HG02678 (cell line): ENCODE measurements around the gene GRK3.
"Not testable (repeated sequence)": the region's sequence is repeated elsewhere in the genome, so short reads cannot be mapped to it uniquely, and the experiment has no call there.

ENCODE experiments used
- ATAC-seq: cut with Tn5 transposase; IDR thresholded peaks from one replicate; pipeline ENCODE4 v1.9.1; 2021; ENCODE audit warnings: mild to moderate bottlenecking, moderate library complexity; ENCODE audit not compliant: unreplicated experiment

GRK3 gene

DNA sequence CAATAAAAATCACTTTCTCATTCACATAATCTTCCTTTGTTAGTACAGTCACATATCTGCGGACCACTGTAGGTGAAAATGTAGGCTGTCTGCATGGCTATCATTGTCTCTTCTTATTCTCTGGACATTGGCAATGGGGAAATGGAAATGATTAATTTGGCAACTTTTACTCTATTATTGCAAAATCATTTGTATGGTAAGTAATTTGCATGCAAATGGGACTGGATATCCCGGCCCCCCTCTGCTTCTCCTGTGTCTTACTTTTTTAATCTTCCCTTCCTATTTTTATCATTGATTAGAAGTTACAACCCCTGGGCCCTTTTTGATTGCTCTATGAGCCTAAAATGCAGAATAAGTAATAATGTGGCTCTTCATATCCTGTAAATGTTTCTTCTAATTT lies 6.0 kb downstream of the GRK3 start:
- ATAC-seq: no peak

DNA sequence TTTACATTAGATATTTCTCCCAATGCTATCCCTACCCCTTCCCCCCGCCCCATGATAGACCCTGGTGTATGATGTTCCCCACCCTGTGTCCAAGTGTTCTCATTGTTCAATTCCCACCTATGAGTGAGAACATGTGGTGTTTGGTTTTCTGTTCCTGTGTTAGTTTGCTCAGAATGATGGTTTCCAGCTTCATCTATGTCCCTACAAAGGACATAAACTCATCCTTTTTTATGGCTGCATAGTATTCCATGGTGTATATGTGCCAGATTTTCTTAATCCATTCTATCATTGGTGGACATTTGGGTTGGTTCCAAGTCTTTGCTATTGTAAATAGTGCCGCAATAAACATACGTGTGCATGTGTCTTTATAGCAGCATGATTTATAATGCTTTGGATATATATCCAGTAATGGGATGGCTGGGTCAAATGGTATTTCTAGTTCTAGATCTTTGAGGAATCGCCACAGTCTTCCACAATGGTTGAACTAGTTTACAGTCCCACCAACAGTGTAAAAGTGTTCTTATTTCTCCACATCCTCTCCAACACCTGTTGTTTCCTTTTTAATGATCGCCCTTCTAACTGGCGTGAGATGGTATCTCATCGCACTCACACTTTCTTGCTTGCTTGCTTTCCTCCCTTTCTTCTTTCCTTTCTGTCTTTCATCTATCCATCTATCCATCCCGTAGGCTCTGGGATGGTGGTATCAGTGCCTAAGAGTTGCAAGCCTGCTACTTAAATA lies 7.7 kb downstream of the GRK3 start:
- ATAC-seq: not testable (repeated sequence)

DNA sequence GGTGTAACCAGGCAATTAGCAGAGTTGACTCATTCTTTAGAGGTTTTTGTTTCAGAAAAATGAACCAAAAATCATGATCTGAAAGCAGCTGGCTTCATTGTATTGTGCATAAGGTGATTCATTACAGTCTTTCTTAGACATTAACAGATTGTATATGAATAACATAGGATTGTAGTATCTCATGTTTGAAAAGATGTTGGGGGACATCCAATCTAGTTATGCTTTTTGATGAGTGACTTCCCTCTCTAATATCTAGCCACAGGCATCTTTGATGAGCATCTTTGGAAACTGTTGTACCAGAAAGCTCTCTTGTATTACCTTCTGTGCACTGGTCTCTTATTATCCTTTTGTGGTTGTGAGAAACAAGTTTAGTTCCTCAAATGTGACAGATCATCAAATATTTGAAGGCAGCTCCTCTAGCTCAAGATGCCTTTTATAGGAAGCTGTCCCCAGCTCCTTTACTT lies 8.3 kb downstream of the GRK3 start:
- ATAC-seq: peak; percentile 67

DNA sequence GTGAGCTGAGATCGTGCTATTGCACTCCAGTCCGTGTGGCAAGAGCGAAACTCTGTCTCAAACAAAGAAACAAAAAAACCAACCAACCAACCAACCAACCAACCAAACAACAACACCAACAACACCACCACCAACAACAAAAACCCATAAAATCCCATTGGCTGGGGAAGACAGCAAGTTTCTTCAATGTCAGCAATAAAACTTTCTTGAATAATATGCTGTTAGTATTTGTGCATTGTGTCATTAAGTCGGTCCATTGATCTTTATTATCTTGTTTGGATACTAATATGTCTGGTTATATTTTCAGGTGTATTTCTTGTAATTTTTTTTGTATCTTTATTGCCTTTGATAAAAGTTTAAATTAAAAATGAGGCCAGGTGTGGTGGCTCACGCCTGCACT lies 9.4 kb downstream of the GRK3 start:
- ATAC-seq: no peak

DNA sequence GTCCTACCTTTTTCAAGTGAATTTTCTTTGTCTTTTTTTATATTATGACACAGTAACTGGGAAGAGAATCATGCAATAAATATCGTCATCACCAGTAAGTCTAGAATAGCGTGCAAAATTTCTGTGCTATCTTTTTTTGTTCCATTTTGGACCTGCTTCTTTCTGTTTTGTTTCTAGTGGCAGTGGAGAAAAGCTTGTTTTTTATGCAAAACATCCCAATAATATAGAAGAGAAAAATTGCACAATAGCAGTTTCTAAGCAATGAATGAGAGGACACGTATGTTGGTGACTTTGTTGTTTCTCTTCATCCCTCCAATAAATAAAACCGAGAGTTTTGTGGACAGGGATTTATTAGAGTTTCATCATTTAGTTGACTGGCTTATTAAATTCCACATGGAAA lies 10.3 kb downstream of the GRK3 start:
- no peak for ATAC-seq

DNA sequence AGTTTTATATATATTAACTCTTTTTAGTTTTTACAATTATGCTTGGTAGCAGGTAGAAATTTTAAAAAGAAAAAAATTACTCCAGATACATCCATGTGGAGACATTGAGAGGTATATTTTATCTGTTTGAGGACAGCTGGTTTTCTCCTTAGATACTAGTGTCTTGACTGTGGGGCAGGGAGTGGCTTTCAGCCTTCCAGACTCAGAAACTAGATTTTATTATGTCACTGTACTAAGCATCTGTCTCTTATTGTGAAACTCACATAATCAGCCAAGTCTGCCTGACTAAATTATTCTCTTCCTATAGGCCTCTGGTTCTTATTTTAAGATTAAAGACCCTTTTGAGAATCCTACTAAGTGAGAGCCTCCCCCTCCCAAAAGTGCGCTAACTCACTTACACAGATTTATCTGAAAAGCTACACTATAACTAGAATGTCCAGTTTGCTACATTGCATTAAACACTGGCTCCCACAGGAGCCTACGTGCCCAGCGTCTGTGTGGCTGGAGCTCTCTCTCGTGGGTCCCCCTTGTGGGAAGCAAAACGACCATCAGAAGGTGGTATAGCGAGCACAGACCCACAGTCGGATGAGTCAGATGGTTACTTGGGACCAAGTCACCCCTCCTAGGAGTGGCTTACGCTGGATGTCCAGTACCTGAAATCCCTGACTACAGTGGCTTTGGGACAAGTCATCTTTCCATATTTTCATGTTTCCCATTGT lies 11.4 kb downstream of the GRK3 start:
- ATAC-seq: not testable (repeated sequence)

DNA sequence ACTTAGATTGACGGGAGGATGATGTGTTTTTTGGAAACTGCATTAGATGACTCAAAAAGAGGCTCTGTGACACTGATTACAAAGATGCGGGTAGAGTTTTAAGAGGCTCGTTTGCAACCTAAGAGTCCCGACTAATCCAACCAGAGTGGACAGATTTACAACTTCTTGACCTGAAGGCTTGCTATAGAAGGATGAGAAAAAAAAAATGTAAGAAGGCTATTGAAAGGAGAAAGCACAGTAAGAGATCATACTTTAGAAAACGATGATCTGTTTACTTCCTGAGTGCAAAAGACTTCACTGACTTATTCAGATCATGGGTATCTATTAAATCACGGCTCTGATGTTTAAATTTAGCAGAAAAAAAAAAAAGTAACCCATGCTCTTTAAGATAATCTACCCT lies 17.0 kb downstream of the GRK3 start:
- not testable (repeated sequence) for ATAC-seq

DNA sequence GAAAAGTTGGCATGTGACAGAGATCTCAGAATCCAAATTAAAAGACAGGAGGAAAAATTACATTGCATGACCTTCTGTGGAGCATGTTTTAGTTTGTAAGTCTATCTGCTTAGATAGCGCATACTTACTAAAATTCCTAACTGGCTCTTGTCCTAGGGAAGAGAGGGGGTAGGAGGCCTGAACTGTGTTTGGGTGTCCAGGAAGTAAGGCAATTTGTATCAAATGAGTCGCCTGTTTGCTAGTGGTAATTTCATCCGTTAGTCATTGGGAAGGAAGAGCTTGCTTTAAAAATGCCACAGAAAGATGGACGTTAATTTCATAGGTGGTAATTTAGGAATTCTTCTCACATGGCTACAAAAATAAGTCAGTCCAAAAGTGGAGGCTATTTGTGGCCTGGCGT lies 18.5 kb downstream of the GRK3 start:
- ATAC-seq: no peak

DNA sequence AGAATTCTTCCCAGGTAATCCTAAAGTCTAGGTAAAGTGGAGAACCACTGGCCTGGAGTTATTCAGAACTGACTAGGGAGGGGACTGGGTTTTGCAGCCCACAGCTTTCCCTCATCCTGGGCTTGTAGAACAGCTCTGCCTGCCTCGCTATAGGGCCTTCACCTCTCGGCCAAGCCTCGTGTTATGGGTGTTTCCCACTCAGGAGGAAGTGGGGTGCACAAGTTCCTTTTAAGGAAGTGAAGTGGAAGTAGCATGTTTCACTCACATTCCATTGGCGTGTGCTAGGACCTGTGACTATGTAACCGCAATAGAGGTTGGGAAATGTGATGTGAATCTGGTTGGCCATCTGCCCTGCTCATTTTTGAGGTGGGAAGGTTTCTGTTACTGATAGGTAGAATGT lies 20.5 kb downstream of the GRK3 start:
- not testable (repeated sequence) for ATAC-seq

DNA sequence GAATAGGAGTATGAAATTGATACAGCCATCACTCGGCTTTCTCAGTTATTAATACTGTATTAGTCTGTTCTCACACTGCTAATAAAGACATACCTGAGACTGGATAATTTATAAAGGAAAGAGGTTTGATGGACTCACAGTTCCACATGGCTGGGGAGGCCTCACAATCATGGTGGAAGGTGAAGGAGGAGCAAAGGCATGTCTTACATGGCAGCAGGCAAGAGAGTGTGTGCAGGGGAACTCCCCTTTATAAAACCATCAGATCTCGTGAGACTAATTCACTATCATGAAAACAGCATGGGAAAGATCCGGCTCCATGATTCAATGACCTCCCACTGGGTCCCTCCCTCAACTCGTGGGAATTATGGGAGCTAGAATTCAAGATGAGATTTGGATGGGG lies 25.2 kb downstream of the GRK3 start:
- ATAC-seq: not testable (repeated sequence)

DNA sequence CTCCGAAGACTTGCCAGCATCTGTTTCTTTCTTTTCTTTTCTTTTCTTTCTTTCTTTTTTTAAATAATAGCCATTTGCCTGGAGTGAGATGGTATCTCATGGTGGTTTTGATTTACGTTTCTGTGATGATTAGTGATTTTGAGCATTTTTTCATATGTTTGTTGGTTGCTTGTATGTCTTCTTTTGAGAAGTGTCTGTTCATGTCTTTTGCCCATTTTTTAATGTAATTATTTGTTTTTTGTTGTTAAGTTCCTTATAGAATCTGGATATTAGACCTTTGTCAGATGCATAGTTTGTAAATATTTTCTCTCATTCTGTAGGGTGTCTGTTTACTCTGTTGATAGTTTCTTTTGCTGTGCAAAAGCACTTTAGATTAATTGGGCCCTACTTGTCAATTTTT lies 28.8 kb downstream of the GRK3 start:
- not testable (repeated sequence) for ATAC-seq

DNA sequence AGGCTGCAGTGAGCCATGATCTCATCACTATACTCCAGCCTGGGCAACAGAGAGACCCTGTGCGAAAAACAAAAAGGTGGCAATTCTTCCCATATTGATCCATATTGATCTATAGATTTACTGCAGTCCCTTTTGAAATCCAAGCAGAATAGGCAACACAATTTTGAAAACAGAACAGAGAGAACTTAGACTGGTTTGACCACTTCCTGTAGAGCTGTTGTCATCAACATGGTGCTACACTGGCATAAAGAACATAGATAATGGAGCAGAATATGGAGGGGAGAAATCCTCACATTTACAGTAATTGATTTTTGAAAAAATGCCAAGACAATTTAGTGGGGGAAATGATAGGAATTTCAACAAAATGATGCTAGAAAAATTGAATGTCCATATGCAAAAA lies 34.1 kb downstream of the GRK3 start:
- ATAC-seq: no peak

DNA sequence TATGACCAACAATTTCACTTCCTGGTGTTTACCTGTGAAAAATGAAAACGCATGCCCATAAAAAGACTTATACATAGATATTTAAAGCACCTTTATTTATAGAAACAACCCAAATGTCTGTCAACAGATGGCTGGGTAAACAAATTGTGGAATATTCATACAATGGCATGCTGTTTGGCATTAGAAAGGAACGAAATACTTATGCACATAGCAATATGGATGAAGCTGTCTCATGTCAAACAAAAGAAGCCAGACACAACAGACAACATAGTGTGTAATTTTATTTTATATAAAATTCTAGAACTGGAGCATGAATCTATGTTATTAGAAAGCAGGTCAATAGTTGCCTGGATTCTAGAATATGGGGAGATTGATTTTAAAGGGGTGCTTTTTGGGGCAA lies 38.0 kb downstream of the GRK3 start:
- ATAC-seq: no peak

DNA sequence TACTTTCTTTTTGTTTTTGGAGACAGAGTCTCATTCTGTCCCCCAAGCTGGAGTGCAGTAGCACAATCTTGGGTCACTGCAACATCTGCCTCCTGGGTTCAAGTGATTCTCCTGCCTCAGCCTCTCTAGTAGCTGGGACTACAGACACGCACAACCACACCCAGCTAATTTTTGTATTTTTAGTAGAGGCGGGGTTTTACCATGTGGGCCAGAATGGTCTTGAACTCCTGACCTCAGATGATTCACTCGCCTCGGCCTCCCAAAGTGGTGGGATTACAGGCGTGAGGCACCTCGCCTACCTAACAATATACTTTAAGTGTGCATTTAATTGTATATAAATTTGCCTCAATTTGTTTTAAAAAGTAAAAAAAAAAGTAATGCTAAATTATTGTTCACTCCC lies 38.4 kb downstream of the GRK3 start:
- ATAC-seq: no peak

DNA sequence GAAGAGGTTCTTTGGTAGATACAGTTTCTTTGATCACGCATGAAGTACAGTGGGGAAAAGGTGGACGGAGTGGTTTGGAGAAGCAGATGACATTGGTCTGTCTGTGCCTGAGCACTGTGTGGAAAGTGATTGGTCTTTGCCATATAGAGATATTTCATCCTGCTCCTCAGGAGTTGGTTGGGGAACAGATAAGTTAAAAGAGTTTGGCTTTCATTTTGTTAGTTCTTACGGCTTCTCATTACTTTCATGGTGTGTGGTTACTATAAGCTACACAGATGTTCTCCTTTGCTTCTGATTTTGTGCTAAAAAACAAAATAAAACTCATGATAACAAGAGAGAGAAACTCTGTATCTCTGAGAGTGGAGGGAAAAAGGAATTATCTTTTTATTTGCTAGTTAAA lies 40.7 kb downstream of the GRK3 start:
- ATAC-seq: not testable (repeated sequence)

DNA sequence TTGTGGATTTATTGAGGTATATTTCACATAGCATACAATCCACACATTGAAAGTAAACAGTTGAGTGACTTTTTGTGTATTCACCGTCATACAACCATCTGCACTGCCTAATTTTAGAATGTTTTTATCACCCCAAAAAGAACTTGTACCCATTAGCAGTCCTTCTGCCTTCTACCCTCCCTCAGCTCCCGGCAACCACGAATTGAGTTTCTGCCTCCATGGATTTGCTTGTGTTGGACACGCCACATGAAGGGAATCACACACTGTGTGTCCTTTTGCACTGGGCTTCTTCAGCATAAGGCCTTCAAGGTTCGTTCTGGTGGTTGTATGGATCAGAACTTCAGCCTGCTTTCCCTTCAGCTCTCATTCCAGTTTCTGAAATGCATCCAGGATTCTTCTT lies 41.1 kb downstream of the GRK3 start:
- not testable (repeated sequence) for ATAC-seq

DNA sequence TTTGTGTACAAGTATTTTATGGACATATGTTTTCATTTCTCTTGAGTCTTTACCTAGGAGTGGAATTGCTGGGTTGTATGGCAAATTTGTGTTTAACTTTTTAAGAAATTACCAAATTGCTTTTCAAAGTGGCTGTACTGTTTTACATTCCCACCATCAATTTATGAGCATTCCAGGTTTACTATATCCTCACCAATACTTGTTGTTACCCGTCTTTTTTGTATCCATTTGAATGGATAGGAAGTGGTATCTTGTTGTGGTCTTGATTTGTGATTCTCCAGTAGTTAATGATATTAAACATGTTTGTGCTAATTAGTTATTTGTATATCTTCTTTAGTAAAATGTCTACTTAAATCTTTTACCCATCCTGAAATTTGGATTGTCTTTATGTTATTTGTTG lies 46.8 kb downstream of the GRK3 start:
- not testable (repeated sequence) for ATAC-seq

DNA sequence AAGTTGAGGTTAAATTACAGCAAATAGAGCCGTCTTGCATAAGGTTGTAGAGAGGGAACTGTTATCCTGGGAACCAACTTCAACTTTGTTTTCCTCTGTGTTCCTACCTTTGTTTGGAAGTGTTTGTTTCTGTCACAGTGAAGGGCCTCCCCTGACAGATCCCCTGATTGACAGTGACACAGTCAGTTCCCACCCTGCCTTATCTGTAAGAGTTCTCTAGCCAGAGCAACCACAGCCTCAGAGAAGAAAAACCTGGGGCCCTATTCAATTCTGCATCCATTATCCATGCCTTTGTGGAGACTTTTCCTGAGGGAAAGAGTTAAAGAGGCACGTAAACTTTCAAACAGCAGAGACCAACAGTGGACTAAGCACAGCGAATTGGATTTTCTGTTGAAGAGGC lies 48.7 kb downstream of the GRK3 start:
- not testable (repeated sequence) for ATAC-seq

DNA sequence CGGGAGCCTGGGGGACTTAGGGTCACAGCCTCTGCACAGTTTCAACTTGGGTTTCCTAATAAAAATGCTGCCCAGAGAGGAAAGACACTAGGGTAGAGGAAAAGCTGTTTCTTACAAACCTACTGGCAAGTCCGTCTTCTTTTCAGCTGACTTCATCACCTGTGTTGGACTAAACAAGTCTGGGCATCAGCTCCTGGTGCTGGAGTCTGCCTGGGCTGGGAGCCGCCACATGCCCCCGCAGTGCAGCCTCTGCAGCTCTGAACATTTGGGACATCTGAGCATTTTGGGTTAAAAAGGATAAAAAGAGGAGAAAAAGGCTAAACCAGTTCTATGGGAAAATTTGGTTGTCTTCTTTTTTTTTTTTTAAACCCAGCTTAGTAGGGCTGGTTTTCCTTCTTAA lies 49.1 kb downstream of the GRK3 start:
- not testable (repeated sequence) for ATAC-seq

DNA sequence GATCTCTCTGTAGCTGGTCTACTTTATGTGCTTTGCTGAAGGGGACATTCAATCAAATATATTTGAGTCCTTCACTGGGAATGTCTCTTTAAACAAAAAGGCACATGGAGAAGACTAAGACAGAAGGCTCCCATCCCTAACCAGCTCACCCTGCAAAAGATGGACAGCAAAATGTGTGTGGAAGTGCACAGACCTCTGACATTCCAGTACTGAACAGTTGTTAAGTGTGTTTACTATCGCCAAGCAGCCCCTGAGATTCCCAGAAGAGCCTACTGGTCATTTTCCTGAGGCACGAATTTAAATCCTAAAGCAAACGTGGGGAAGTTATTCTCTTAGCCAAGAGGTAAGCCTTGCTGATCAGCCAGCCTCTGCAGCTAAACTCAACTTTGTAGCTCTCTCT lies 50.3 kb downstream of the GRK3 start:
- not testable (repeated sequence) for ATAC-seq

DNA sequence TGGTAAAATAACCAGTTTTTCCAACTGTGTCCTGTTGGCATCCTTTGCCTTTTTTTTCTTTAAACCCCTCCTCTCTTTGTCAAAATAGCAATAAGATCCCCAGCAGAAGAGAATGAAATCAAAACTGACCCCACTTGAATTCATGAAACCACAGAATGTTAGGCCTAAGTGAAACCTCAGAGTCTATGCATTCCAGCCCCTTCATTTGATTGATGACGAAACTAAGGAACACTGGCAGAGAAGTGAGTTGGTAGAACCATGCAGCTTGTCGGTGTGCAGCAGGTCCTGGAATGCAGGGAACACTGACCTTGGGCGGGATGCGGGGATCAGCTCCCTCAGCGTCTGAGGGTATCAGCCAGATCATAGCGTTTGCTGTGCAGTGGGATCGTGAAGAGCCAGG lies 57.5 kb downstream of the GRK3 start:
- ATAC-seq: no peak

DNA sequence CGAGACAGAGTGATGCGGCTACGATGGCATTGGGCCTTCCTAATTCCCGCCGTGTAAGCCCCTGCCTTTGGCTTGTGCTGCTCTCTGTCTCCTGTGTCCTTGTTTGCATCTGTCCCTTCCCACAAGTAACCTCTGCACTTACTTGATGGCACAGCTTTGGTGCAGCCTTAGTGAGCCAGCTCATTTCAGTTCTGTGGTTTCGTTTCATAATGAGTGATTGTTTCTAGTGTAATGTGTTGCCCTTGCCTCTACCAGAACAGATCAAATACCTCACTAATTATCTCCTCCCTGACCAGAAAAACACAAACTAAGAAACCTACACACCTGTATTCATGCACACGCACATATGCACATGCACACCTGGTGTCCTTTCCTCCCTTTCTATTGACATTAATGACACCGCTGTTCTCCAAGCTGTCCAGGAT lies 58.8 kb downstream of the GRK3 start:
- ATAC-seq: peak; percentile 68
